Measurements from ENCODE around the gene HMOX1.
A peak's percentile ranks its signal among the peaks of the same experiment; 100 is the strongest.

Gene HMOX1

DNA sequence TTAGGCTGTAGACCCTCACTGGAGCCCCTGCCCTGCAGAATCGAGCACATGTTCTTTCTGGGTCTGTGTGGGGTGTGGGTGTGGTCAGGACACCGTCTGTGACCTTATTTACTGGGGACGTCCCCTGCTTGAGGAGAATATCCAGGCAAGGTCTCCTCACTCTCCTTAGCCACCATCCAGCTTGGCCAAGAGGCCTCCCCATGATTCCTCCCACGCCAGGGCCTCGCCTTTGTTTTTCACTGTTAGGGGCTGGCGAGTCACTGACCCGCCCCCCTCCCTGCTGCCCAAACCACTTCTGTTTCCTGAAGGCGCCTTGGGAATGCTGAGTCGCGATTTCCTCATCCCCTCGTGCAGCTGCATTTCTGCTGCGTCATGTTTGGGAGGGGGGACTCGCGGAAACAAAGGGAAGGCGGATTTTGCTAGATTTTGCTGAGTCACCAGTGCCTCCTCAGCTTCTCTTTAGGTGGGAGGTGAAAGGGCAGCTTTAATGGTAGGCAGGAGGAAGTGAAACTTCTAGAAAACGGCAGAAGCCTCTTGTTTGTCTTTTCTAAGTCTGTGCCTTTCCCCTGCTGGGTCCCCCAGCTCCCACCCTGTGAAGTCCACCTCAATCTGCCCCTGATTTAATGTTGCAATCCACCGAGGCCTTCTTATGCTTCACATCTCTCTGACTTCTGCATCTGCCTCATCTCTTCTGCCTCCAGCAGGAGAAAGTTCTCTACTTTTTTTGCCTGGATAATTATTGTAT lies 4.0 kb upstream of the HMOX1 start:
- no peak overlapping the region for H3K27ac ChIP-seq
- TF ChIP-seq, protein P1, sequence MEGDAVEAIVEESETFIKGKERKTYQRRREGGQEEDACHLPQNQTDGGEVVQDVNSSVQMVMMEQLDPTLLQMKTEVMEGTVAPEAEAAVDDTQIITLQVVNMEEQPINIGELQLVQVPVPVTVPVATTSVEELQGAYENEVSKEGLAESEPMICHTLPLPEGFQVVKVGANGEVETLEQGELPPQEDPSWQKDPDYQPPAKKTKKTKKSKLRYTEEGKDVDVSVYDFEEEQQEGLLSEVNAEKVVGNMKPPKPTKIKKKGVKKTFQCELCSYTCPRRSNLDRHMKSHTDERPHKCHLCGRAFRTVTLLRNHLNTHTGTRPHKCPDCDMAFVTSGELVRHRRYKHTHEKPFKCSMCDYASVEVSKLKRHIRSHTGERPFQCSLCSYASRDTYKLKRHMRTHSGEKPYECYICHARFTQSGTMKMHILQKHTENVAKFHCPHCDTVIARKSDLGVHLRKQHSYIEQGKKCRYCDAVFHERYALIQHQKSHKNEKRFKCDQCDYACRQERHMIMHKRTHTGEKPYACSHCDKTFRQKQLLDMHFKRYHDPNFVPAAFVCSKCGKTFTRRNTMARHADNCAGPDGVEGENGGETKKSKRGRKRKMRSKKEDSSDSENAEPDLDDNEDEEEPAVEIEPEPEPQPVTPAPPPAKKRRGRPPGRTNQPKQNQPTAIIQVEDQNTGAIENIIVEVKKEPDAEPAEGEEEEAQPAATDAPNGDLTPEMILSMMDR (conservative IDR thresholded peaks at IDR 0.05): no peak

GRCh38 chr22:35377735-35378134 lies 3.2 kb upstream of the HMOX1 start:
- TF ChIP-seq, protein P1 (conservative IDR thresholded peaks at IDR 0.05): no peak
- no peak overlapping the region for H3K27ac ChIP-seq

DNA sequence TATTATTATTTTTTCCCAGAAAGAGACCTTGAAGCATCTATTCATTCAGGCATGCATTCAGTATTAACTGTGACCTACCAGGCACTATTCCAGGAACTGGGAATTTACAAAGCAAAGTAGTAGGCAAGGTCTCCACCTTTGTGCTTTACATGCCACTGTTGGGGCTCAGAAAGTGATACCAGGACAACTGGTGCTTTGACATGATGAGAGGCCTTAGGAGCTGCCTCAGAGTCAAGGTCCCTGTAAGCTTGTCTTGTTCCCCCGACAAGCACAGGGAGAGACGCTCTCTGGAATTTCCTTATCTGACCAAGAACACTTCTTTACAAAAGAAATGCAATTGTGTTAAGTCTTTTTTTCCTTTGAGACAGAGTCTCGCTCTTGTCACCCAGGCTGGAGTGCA lies 2.3 kb upstream of the HMOX1 start:
- TF ChIP-seq, protein P1 (conservative IDR thresholded peaks at IDR 0.05): no peak
- H3K27ac ChIP-seq: no peak overlapping the region

DNA sequence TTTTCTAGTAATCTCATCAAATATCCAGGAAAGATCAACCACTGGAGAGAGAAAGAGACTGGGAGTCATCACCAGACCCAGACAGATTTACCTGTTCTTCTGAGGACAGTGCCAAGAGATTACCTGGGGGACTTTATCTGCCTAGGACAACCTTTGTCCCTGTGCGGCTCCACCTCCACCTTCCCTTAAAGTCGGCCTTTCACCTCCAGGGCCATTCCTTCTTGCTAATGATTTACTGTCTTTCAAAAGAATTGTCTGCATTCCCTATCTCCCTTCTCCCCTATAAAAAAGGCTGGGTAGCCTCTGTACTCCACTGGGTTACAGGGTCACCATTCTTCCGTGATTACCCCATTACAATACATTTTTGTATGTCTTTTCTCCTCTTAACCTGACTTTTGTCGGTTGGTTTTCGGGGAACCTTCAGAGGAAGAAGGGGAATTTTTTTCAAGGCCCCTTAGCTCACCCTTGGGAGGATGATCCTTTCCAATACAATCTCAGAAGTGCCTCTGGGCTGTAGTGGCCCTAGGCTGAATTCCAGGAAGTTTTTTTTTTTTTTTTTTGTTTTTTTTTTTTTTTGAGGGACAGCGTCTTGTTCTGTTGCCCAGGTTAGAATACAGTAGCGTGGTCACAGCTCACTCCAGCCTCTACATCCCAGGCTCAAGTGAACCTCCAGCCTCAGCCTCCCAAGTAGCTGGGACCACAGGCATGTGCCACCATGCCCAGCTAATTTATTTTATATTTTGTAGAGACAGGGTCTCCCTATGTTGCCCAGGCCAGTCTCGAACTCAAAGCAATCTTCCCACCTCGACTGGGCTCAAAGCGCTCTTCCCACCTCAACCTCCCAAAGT lies 1.5 kb upstream of the HMOX1 start:
- H3K27ac ChIP-seq: no peak overlapping the region
- TF ChIP-seq, protein P1 (conservative IDR thresholded peaks at IDR 0.05): no peak

DNA sequence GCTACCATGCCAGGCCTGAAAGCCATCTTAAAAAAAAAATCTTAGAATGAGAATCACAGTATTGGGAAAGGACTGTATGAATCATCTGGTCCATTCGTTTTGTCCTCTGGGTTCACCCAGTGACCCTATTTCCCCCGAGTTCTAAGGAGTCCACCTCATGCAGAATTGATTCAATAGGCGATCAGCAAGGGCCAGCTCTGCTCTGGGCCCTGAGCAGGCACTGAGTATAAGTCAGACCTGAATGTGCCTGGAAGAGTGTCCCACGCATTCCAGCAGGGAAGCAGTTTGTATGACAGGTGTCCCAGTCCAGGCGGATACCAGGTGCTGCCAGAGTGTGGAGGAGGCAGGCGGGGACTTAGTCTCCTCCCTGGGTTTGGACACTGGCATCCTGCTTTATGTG lies 883 bp upstream of the HMOX1 start:
- TF ChIP-seq, protein P1 (conservative IDR thresholded peaks at IDR 0.05): no peak

DNA sequence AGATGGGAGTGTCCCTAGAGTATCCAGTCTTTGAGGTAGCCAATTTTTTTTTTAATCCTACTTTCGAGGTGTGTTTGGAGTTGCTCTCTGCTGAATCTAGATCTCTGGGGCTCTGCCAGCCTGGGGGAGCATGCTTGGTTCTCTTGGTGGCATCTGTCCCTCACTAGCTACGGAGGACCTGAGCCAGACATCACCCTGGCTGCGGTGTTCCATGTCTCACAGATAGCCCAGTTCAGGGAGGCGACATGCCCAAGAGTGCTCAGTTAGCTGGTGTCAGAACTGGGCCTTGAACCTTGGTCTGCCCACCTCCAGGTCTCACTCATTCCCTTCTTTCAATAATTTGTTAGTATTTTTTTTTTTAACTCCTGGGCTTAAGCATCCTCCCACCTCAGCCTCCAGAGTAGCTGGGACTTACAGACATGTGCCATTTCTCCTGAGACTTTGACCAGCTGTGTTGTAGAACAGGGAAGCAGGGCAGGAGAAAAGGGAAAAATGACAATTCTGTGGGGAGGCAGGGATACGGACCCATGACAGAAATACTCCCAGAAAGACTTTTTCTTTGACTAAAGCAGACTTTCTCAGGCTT lies 621 bp downstream of the HMOX1 start:
- TF ChIP-seq, protein P1 (conservative IDR thresholded peaks at IDR 0.05): no peak
- H3K27ac ChIP-seq: peak overlapping the region; percentile 45

More for the DNA sequence above, 883 bp upstream of the HMOX1 start:
- H3K27ac ChIP-seq: no peak overlapping the region

- H3K27ac ChIP-seq: no peak overlapping the region
- TF ChIP-seq, protein P1 (conservative IDR thresholded peaks at IDR 0.05): no peak
Measured at GRCh38 chr22:35383679-35384071, 2.8 kb downstream of the HMOX1 start.
